OCI-M2 (cell line): ENCODE results near the gene PIP5K1B.

ENCODE experiments used
- DNase-seq: peaks from one replicate; lab custom pipeline; 2025; ENCODE audit not compliant: unreplicated experiment; lab: John Stamatoyannopoulos, UW

PIP5K1B gene

GRCh38 chr9:68763104-68763503 lies 58.1 kb downstream of the PIP5K1B start:
- no peak for DNase-seq

DNA sequence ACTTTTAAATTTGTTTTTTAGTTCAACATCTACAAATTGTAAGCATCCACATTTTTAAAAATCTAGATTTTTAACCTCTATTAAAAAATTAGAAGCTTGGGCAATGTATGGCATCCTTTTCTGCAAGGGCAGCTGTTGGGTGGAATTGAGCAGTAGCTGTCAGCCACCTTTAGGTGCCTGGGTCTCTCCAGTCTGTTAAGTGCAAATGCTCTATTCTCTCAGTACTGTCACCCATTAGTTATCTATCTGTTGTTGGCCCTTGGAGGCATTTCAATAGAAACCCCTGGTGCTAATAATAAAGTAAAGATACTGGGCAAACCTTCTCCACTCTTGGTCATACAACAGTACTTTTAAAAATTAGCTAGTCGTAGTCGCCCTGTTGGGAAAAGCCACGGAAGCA lies 63.6 kb downstream of the PIP5K1B start:
- no peak for DNase-seq

- DNase-seq: no peak
Measured at GRCh38 chr9:68769852-68770251, 64.8 kb downstream of the PIP5K1B start.

DNA sequence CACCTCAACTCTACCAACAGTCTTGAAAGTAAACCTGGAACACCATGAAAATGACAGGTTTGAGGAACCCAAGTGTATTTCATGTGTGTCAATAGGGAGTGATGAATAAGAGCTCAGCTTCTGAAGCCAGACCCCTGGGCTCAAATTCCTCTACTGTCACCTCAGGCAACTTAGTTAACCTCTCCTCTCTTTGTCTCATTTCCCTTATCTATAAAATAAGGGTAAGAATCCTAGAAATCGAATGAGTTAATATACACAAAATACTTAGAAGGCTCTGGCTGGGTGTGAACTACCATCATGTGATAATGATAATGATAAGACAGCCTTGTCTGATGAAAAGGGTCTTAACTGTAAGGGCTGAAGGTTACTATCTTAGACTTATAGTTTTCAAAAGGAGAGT lies 66.3 kb downstream of the PIP5K1B start:
- DNase-seq: no peak

DNA sequence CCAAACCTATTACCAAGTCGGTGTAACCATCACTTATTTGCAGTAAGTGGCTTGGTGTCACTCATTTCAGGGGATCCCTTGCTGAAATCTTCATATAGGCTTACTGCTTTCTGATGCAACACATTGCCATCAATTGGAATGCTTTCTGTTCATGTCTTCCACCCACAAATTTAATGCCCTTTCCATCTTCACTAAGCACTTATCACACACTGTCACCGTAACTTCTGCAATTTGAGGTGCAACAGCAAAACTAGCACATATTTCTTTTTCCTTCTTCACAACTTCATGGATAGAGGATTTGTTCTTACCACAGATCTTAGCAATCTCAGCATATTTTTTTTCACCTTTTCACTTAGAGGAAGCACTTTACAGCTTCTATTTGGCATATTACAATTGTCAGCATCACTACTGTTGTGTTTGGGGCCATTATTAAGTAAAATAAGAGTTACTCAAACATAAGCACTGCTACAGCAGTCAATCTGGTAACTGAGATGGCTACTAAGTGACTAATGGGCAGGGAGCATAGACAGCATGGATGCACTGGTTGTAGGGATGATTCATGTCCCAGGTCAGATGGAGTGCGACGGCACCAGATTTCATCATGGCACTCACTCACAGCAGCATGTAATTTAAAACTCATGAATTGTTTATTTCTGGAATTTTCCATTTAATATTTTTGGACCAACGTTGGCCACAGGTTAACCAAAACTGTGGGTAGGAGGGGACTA lies 70.1 kb downstream of the PIP5K1B start:
- DNase-seq: no peak

DNA sequence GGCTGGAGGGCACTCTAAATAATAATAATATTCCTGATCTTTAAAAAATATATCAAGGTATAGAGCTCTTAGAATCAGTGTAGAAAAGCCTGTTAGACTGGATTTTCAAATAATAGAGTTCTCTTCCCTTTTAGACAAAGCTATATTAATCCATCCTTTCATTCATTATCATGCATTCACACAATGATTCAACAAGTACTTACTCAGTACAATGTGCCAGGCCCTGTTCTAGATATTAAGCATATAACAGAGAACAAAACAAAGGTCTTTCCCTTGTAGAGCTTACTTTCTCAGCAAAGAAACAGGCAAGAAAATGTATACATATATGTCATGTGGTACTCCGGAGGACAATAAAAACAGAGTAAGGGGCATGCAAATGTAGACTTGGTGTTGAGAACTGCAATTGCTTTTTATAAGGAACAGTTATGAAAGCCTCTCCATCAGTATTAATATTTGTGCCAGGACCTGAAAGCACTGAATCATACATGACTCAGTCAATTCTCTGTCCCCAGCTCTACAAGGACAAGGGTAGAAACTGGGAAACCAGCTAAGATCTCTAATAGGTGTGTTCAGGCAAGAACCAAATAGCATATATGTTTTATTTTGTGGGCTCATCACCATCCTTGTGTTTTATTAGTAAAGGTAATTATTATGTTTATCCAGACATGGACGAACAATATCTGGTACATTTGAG lies 72.2 kb downstream of the PIP5K1B start:
- DNase-seq: no peak

DNA sequence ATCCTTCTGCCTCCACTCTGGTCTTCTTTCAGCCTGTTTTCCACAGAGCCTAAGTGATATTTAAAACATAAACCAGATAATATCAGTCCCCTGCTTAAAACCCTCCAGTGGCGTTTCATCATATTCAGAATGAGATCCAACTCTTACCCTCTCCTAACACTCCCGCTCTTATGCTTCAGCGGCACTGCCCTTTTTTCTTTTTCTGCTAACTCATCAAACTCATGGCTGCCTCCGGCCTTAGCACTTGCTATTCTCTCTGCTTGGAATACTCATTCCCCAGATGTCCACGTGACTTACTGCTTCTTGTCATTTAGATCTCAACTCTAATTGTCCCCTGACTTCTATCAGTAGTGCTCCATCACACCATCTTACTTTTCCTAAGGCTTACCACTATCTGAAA lies 73.6 kb downstream of the PIP5K1B start:
- peak; percentile 44 for DNase-seq

DNA sequence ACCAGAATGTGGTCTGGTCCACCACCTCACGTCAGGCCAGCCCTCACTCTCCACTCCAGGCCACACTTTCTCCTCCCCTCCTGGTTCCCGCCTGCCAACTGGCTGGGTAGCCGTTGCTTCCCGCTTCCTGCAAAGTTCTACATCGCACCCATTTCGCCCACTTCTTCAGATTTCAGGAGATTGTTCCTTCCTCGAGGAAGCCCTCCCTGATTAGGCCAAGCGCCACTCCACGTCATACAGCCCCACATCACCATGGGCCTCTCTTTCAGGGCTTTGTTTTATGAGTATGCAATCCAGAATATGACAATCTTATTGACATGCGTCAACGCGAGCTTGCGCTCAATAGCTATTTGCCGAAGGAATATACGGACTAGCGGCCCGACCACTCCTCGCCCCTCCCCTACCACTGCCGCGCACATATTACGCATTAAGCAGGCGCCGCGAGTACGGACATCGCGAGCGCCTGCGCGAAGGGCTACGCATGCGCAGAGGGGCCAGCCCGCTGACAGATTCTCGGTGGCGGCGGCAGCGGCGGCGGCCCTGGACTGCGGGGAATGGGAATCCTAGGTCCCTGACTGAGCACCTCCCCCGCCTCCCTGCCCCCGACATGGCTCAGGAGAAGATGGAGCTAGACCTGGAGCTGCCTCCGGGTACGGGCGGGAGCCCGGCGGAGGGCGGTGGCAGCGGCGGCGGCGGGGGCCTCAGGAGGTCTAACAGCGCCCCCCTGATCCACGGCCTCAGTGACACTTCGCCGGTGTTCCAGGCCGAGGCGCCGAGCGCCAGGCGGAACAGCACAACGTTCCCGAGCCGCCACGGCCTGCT lies 74.7 kb downstream of the PIP5K1B start:
- DNase-seq: peak; percentile 50

- DNase-seq: no peak
Measured at GRCh38 chr9:68780380-68780712, 75.3 kb downstream of the PIP5K1B start.

GRCh38 chr9:68780720-68781119 lies 75.7 kb downstream of the PIP5K1B start:
- DNase-seq: no peak

GRCh38 chr9:68781928-68782327 lies 76.9 kb downstream of the PIP5K1B start:
- DNase-seq: no peak

DNA sequence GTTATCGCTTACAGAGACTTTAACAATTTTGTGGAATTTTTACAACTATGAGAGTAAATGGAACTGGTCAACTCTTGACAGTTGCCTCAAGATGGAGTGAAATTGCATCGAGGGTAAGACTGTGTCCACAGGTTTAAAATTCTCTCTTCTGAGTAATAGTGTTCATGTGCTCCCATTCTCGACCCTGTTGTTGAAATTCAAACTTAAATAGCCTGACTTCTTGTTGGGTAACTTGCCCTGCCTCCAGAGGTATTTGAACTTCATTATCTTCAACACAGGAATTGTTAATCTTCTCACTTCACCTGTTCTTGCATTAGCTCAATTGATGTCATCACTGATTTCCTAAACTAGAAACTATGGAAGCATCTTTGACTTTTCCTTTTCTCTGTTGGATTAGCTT lies 77.5 kb downstream of the PIP5K1B start:
- DNase-seq: no peak

GRCh38 chr9:68785965-68786364 lies 80.9 kb downstream of the PIP5K1B start:
- DNase-seq: no peak

DNA sequence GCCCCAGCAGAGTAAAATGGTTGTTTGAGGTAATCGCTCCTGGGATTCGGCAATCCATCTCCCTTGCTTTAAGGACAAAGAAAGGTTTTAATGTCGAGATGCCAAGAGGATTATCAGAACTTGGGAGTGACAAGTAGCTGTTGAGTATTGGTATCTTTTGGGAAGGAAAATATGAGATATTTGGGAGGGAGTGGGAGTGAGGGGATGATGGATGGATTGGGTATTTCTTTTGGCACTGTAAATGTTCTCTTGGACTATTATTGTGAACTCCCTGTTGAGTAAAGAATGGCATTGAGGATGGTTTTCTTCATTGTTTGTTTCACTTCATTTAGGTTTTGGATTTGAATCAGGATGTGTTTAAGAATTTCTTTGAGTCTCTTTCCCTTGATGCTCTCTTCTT lies 86.1 kb downstream of the PIP5K1B start:
- no peak for DNase-seq

- no peak for DNase-seq
Measured at GRCh38 chr9:68793605-68794343, 88.7 kb downstream of the PIP5K1B start.

DNA sequence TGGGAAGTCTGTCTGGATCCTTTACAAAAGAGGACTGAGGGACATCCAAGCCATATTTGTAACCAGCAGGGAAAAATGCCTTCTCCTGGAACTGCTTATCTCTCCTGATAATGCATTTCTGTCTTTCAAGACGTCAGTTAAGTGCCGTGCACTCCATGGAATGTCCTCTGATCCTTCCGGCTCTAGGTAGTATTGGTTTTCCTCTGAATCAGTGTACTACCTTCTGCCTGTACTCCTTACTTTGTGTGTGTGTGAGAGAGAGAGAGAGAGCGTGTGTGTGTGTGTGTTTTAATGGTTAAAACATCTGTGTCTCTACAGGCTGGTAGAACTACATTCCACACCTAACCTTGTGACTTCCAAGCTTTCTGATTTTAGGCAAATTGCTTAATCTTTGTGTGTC lies 89.9 kb downstream of the PIP5K1B start:
- DNase-seq: no peak

GRCh38 chr9:68795411-68795810 lies 90.4 kb downstream of the PIP5K1B start:
- DNase-seq: no peak

GRCh38 chr9:68797116-68797515 lies 92.1 kb downstream of the PIP5K1B start:
- no peak for DNase-seq

DNA sequence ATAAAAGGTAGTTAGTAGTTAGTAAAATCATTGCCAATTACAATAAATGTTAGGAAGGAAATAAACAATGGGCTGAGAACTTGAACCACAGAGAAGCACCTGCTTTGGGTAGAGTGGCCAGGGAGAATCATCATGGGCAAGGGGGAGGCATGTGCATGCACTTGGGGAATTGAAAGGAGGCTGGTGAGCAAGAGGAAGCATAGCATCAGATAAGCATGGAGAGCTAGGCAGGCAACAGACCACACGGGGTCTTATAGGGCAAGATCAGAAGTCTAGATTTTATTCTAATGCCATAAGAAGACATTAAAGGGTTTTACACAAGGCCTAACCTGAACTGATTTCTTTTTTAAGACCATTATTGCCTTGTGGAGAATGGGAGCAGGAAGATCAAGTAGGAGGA lies 93.4 kb downstream of the PIP5K1B start:
- no peak for DNase-seq

GRCh38 chr9:68800836-68801235 lies 95.8 kb downstream of the PIP5K1B start:
- DNase-seq: no peak

DNA sequence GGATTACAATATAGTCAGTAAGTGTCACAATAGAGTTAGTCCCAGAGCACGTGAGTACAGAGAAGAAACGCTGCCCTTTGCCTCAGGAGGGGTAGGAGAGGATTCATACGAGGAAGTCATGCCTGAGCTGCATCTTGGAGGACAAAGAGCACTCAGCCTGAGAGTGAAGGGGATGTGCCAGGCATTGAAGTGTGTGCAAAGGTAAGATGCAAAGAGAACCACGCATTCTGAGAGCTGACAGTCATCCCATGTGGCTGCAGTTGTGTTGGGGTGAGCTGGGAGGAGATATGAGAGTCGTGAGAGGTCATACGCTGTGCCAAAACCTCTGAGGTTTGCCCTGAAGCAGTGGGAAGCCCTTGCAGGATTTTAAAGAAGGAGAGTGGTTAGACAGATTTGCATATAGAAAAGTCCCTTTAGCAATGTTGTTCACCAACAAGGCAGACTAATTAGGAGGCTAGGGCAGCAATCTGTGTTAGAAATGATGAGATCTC lies 97.5 kb downstream of the PIP5K1B start:
- no peak for DNase-seq
